GM21737 (cell line): ENCODE results near the gene METTL23.
"Not testable (repeated sequence)": the region's sequence is repeated elsewhere in the genome, so short reads cannot be mapped to it uniquely, and the experiment has no call there.

Experiments used
- ATAC-seq: cut with Tn5 transposase; IDR thresholded peaks from one replicate; pipeline ENCODE4 v1.9.1; 2021; ENCODE audit warnings: mild to moderate bottlenecking, moderate library complexity; ENCODE audit not compliant: unreplicated experiment

METTL23 gene

DNA sequence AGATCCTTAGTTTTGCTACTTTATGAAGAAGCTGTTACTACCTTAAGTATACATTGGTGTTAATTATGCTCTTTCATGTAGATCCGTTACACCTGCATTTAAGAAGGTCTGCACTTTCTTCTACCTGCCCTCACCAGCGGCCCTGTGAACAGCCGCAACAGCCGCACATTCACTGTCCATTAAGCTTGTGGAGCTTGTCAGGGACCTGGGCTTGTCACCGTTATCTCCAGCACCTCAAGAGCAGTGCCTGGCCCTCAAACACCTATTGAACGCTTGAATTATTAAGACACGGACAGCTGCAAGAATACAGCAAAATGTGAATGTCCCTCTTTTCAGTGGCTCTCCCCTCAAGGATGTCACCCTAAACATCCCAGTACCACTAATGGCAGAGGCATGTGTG lies 12.9 kb upstream of the METTL23 start:
- ATAC-seq = no peak

DNA sequence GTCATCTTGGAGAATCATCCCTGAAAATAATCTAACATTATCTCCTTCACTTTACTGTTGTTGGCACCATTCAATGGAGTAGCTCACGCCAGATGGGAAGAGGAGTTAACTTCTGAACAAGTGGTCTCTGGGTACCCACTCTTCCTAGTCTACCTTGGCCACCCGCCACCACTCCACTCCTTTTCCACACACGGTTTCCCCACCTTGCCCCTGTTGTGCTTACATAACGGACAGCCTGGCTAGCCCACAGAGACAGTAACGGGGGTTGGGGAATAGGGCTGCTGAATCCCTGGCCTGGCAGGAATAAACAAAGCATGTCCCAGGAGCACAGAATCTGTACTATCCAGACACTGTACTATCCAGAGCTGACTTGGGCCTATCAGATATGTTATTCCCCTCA lies 12.3 kb upstream of the METTL23 start:
- ATAC-seq = no peak

DNA sequence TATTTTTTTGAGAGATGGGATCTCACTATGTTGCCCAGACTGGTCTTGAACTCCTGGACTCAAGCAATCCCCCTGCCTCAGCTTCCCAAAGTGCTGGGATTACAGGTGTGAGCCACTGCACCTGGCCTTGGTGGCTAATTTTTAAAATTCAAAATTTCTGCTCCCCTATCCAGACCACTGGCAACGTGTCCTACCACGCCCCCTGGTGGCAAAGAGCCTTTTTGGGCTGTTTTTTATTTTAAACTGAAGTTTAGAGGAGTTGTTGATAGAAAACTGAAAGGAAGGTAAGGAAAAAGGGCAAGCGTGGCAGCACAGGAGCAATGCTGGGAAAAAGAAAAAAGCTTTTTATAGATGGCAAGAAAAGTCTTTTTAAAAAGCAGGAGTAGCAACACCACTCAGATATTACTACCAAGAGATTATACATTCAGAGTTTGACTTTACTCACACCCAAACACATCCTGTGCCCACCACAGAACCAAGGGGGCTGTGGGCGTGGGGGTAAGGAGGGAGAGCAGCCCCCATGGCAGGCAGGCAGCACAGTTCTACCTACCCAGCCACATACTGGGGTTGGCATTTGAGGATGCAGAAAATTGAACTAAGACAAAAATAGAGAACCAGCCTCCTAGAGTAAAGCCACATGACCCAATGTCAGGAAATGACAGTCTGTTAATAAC lies 11.7 kb upstream of the METTL23 start:
- ATAC-seq = no peak

DNA sequence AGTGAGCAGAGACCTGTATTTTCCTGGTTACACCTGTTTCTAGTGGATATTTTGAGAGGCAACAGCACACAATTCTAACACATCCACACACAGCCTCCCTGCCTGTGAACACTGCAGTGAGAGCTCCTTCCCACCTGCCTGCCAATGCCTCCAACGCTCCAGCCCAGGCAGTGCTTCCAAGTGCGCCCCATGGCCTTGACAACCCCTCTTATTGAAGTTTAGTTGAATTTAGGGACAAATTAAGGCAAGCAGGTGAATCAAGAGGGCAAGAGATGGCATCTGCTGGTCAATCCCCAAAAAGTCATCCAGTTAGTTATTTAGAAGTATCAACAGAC lies 11.2 kb upstream of the METTL23 start:
- no peak for ATAC-seq

DNA sequence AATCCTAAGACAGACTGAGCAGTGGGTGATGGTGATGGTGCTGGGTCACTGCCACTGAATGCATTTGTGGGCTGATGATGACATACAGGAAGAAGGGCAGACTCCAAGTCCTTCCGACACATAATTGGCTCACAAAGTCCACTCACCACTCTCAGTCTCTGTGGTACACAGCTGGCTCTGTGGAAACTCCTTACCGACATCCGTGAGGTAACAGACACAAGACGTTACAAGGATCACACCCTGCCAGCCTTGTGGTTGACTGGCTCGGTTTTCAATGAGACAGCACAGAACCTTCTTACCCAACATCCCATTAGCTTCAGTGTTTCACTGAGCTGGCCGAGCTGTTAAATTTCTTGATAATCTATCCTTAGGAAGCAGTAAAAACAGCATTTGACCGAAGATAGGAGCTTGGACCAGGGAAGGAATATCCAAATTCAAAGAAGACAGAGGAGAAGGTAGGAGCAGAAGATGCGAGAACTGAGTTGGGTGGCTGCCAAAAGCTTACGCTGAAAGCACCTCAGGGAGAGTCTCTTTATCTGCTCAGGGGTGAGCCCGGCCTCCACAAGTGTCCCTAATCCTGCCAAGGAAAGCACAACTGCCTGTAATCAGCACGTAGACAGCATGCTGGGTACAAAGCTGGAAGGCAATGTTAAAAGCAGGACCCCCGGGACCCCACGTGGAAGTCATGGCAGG lies 10.3 kb upstream of the METTL23 start:
- no peak for ATAC-seq

DNA sequence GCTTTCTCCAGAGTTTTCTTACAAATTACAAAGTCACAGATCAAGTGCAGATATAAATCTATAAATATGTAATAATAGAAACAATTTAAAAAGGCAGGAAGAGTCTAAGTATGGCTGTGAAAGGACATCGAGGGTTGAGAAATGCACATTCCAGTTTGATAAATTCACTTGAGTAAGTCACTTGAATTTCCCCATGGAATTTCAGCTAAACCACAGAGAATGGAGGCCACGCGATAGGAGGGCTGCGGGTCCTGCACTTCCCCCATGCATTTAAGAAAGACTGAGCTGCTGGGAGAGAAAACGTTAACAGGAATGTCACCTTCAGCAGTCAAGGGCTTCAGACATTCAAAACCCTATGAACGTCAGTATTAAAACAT lies 9.8 kb upstream of the METTL23 start:
- no peak for ATAC-seq

DNA sequence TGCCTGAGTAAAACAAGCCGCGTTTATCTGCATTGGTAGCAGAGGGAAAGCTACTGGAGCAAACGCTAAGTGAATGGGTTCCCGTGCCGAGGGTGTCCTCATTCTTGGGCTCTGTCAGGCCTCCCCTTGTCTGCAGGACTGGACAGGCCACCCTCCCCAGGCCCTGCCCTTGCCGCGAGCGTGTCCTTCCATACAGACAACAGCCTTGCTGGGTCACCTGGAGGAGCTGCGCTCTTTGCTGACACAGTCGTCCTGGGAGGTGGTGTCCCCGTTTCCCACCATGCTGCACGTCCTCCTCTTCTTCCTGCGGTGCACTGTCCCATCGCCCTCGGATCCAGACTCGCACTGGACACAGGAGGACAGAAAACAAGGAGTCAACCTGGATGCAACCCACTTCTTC lies 8.1 kb upstream of the METTL23 start:
- no peak for ATAC-seq

DNA sequence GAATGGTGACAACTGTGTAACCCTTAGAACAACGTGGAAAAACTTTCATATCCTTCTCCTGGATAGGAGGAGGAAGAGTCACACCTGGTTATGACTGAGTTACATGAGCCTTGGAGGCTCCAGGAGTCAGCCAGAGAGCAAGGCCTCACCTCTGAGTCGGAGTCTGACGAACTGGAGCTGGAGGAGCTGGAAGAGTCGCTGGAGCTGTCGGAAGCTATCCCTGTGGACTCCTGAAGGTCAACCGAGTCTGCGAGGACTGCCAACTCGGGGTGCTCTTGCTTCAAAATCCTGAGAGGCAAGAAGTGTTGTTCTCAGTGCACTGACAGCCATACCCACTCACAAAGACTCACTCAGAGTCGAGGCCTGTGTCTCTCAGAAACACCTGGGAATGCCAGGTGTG lies 6.4 kb upstream of the METTL23 start:
- no peak for ATAC-seq

DNA sequence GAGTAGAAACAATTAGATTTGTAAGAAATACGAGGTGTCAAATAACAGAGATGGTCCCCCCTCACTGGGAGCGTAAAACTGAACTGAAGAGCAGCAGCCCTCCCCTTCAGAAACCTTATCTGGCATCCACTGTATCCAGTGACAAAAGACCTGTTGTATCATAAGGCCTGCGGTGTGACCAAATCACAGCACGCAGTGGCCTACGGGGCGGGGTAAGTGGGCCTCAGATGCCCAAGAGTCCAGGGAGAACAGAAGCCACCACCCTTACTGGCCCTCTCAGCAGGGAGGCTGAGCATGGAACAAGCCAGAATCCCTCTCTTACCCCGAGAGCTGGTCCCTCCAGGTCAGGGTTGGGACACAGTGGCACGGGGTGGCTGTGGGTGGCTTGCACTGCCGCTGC lies 5.7 kb upstream of the METTL23 start:
- no peak for ATAC-seq

DNA sequence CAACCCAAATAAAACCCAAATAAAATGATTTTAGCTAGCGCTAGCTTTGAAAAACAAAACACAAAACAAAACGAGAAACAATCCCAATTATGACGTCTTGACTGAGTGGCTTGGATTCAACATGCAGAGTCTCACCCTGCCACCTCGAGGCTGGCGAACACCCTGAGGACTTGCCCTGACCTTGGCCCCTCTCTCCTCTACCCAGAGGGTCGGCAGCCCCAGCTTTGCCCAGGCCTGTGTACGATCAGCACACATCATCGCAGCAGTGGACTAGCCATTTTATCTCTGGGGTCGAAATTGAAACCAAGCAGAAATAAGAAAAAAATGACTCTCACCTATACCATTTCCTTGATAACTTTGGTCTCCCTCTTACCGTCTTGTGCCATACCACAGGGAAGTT lies 5.2 kb upstream of the METTL23 start:
- no peak for ATAC-seq

DNA sequence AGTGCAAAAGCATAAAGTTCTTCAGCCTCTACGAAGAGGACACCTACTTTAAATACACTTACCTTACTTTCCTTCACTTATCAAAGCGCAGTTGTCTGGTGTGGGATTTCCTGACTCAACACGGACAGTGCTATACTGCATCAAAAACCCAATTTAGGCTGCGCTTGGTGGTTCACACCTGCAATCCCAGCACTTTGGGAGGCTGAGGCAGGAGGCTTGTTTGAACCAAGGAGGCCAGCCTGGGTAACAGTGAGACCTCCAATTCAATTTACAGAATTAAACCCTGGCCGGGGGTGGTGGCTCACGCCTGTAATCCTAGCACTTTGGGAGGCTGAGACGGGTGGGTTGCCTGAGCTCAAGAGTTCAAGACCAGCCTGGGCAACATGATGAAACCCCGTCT lies 4.4 kb upstream of the METTL23 start:
- no peak for ATAC-seq

DNA sequence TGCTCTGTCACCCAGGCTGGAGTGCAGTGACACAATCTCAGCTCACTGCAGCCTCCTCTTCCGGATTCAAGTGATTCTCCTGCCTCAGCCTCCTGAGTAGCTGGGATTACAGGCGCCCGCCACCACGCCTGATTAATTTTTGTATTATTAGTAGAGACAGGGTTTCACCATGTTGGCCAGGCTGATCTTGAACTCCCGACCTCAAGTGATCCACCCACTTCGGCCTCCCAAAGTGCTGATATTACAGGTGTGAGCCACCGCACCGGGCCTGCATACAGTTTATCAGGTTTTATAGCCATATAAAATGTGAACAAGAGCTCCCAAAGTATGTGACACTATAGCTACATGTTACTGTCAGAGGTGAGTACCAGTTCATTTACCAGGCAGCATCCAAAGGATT lies 3.7 kb upstream of the METTL23 start:
- ATAC-seq = not testable (repeated sequence)

DNA sequence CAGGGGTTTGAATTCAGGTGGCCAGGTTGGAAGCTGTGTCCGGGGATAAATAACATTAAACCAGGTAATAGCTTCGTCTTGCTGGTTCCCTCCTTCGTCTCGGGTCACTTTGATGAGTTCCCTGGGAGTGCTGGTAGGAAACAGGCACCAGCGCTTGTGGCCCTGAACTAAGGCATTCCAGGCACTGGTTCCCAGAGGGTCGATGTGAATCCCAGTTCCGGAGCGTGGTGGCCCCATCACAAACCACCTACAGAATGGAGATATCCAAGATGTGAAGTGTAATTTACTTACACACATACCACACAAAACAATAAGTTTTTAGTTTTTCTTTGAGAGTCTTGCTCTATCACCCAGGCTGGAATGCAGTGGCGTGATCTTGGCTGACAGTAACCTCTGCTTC lies 2.8 kb upstream of the METTL23 start:
- no peak for ATAC-seq

DNA sequence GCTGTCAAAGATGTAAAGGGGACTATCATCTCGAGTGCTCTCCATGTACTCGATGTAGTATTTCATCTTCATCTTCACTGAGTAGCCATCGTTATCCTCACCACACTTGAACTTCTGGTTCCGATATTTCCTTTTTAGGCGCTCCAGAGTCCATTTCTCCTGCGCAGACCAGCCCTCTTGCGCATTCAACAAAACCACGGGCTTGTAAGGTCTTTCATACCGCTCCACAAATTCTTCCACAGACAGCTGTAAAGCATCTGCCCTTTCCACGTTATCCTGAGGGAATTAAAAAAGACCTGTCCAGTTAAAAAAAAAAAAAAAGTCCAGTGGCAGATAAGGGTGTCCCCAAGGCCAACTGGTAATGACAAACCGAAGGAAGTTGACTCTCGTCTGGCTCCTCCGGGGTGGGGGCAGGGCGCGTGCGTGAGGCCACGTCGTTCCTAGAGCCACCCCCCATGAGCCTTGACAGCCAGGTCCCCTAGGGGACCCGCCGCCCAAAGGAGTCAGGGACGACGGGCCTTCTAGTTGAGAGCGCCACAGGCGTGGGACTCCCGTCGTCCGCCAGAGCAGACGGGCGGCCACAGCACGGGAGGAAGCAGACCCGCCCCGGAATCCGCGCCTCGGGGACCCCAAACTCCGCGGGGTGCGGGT lies 934 bp upstream of the METTL23 start:
- ATAC-seq = peak; percentile 26

DNA sequence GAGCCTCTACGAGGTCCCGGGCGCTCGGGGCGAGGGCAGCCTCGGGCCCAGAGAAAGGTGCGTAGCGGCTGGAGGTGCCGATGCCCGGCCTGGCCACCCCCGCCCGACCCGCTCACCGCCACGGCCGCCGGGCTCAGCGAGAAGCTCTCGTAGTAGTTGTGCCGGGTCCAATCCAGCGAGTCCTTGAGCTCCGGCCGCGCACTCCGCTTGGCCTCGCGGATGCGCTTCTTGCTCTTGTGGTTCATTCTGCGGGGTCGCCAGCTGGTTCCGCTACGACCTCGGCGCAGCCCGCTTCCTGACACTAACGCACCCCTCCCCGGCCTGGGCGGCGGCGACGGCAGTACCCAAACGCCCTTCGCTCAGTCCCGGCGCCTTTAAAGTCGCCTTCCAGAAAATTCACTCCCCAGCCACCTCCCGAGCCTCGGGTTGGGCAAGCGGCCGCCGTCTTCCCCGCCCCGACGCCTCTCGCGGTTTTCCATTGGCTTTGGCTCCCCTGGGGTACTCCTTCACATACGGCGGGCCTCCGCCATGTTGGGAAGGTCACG lies 336 bp upstream of the METTL23 start, which contains the start of gene JMJD6:
Gene JMJD6 (minus strand): TSS at position 376 of the 545 bp plus-strand sequence. CDS start 131 bp downstream, at position 245.
- peak; percentile 59 for ATAC-seq

DNA sequence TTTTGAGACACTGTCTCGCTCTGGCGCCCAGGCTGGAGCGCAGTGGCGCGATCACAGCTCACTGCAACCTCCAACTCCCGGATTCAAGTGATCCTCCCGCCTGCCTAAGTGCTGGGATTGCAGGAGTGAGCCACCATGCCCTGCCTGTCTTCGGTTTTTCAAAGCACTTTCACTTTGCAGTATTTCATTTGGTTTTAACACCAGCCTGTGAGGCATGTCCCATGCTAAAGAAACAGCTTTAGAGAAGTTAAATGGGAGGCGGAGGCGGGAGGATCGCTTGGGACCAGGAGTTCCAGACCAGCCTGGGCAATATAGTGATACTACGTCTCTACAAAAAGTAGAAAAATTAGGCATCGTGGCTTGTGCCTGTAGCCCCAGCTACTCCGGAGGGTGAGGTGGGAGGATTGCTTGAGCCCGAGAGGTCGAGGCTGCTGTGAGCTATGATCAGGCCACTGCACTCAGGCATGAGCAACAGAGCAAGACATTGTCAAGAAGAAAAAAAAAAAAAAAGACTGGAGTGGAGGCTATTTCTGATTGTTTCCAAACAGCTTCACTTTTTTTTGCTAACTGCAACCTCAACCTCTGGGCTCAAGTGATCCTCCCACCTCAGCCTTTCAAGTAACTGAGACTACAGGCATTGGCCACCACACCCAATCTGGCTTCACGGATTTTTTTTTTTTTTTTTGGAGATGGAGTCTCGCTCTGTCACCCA lies 1.3 kb downstream of the METTL23 start:
- ATAC-seq = no peak

DNA sequence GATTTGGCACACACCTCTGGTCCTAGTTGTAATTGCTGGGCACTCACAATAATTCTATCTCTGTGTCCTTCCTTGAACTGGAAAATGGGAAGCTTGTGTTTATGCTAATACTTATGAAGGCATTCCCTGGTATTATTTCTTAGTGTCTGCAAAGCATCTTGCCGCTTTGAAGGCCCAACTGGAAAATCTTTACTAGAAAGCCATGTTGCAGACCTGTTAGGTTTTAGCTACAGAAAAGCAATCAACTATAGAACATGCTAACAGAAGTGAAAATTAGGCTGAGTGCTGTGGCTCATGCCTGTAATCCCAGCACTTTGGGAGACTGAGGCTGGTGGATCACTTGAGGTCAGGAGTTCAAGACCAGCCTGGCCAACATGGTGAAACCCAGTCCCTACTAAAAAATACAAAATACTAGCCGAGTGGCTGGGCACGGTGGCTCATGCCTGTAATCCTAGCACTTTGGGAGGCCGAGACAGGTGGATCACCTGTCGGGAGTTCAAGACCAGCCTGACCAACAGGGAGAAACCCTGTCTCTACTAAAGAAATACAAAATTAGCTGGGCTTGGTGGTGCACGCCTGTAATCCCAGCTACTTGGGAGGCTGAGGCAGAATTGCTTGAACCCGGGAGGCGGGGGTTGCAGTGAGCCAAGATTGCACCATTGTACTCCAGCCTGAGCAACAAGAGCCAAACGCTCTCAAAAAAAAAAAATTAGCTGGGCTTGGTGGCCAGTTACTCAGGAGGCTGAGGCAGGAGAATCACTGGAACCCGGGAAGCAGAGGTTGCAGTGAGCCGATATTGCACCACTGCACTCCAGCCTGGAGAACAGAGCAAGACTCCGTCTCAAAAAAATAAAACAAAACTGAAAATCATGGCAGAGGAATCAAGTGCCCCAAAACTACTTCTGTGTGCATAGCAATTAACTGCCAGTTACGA lies 5.4 kb downstream of the METTL23 start:
- ATAC-seq = not testable (repeated sequence)

DNA sequence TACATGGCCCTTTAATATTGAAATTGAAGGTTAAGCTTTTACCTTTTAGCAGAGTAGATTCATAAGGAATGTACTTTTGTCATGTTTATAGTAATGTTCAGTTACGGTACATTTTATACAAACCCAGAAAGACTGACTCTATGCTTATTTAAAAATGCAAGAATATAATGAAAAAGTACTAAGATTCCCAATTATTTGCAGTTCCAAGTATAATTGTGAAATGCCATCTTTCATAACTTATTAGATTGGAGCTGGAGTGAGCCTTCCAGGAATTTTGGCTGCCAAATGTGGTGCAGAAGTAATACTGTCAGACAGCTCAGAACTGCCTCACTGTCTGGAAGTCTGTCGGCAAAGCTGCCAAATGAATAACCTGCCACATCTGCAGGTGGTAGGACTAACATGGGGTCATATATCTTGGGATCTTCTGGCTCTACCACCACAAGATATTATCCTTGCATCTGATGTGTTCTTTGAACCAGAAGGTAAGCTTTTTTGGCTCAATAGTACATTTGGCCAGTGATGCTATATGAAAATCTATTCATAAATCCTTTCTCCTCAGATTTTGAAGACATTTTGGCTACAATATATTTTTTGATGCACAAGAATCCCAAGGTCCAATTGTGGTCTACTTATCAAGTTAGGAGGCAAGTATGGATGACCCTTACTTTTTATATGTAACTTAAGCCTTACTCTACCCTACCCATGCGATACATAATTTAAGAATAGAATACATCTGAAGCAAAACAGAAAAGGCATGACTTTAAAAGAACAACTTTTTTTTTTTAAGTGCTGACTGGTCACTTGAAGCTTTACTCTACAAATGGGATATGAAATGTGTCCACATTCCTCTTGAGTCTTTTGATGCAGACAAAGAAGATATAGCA lies 6.3 kb downstream of the METTL23 start:
- ATAC-seq = no peak

DNA sequence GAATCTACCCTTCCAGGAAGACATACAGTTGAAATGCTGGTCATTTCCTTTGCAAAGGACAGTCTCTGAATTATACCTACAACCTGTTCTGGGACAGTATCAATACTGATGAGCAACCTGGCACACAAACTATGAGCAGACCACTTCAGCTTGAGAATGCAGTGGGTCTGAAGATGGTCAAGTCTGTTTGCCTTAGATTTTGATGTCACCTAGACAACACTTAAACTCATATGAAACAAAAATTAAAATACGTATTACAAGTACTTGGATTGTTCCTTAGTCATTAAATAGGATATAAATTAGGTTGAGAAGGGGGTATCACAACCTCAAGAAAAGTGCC lies 6.9 kb downstream of the METTL23 start:
- ATAC-seq = no peak
